ENCODE measurements around the gene MAPKBP1.

Gene MAPKBP1

DNA sequence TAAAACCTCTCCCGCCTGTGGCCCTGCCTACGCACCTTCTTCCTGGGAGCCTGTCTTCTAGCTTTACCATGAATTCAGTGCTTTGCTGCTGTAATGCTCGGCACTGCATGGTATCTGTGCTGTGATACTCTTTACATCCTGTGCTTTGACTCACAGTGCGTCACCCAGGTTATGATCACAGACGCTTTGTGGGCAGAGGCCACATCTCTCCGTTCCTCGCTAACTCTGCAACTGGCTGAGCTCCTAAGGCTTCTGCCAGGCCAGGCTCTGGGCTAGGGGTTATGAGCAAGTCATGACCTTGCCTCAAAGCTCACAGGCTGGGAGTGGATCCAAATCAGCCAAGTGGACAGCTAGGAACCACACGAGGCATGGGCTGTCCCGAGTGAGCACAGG lies 96.4 kb downstream of the MAPKBP1 start:
- DNase-seq = no peak

DNA sequence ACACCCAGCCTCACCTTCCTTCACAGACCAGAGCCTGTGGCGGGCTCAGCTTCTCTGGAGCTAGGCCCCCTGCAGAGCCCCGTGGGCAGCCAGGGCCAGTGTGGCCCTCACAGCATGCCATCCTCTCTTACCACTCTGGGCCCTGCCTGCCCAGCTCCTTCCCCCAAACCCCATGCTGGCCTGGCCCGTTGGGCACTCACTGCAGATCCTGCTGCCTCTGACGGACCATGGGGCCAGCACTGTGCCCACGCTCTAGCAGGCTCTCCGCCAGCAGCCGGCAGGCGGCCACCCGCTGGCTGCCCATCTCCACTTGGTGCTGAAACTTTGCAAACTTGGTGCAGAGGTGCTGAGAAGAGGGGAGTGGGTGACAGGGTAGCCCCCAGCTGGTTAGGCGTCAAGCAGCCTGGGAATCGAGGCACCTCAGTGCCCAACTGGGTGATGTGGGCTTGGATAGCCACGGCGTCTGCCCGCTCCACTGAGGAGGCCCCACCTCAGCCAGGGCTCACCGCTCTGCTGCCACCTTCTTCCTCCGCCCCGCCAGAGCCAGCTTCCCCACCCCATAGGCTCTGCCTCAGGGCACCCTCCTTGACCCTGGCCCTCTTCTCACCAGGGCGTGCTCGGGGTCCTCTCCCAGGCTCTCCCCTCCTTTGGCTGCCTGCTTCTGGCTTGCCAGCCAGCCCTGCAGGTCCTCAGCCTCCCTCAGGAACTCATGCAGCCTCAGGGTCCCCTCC lies 97.1 kb downstream of the MAPKBP1 start:
- no peak for DNase-seq

GRCh38 chr15:41872166-41872747 lies 98.0 kb downstream of the MAPKBP1 start:
- DNase-seq = no peak

DNA sequence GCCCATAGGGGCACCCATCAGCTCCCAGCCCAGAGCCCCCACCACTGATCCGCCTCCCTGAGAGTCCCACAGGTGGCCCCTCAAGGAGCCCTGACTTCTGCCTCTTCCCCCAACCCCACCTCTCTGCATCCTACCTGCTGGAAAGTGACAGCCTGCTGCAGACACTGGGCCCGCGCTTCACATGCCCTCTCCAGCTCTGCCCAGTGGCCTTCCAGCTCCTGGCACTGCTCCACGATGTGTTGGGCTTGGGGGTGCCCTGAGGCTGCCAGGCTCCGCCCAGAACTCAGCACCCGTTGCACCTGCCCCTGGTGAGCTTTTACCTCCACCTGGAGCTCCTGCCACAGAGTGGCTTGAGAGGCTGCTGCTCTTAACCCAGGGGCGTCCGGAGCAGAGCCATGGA lies 99.4 kb downstream of the MAPKBP1 start:
- no peak for DNase-seq

GRCh38 chr15:41874736-41875135 lies 100.5 kb downstream of the MAPKBP1 start:
- DNase-seq = no peak

DNA sequence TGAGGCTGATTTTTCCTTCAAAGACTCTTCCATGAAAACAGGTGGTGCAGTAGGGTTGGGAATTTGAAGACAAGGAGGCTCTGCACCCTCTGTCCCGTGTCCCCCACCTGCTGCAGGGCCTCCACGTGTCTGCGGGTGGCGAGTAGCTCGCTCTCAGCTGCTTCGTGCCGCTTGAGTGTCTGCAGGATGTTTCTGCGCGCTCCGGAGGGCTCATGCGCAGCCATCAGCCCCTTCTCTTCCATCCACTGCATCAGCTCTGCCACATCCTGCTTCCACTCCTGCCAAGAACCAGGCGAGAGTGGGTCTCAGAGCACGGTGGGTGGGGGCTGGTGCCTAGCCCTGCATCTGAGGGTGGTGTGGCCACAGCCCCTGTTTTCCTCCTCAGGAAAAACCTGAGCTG lies 101.7 kb downstream of the MAPKBP1 start:
- no peak for DNase-seq

DNA sequence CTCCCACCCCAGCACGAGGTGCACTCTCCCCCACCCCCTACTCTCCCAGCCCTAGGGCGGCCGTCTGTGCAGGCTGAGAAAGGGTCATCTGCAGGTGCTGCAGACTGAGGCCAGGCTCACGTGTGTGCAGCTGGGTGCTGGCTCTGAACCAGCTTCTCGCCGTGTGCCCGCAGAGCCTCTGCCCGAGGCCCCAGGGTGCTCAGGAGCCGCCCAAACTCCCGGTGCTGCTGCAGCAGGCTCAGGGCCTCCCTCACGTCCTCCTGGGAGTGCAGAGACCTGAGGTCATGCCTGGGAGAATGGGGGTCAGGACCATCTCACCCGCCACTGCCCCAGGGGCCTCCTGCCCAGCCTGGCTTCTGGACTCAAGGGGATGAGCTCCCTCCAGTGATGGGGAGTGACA lies 102.4 kb downstream of the MAPKBP1 start:
- no peak for DNase-seq
